HG02763 (cell line): ENCODE results near the gene CACNA1E.

Experiments used
- ATAC-seq: cut with Tn5 transposase; IDR thresholded peaks from one replicate; pipeline ENCODE4 v1.9.1; 2021; ENCODE audit warnings: mild to moderate bottlenecking, moderate library complexity; ENCODE audit not compliant: unreplicated experiment

Gene CACNA1E

GRCh38 chr1:181559142-181559541 lies 75.8 kb downstream of the CACNA1E start:
- ATAC-seq, result no peak

DNA sequence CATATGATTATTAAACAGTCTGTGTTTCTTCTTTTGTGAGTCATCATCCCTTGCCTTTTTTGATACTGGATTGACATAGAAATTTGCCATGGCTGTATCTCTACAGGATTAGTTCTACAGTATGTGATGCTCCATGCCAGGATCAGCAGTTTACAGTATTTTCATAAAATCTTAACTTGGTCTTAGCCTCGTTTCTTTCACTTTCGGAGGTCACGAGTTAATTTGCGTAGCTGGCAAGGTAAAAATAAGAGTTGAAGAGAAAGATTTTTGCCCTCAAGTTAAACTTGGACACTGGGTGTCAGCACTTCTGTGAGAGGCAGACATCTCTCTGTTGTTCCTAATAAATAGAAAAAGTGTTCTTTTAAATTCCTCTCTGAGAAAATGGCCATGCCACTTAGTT lies 79.1 kb downstream of the CACNA1E start:
- no peak for ATAC-seq

- ATAC-seq, result no peak
These were observed 85.4 kb downstream of the CACNA1E start for GRCh38 chr1:181568736-181569135.

GRCh38 chr1:181577475-181577874 lies 94.2 kb downstream of the CACNA1E start:
- no peak for ATAC-seq

GRCh38 chr1:181583598-181583997 lies 100.3 kb downstream of the CACNA1E start:
- no peak for ATAC-seq

GRCh38 chr1:181587870-181588438 lies 104.6 kb downstream of the CACNA1E start:
- no peak for ATAC-seq

- ATAC-seq, result no peak
These were observed 105.3 kb downstream of the CACNA1E start for GRCh38 chr1:181588631-181589030.

GRCh38 chr1:181592255-181592859 lies 109.0 kb downstream of the CACNA1E start:
- no peak for ATAC-seq

GRCh38 chr1:181593042-181593441 lies 109.7 kb downstream of the CACNA1E start:
- ATAC-seq, result no peak

- no peak for ATAC-seq
These were observed 111.2 kb downstream of the CACNA1E start for GRCh38 chr1:181594553-181594952.

GRCh38 chr1:181595234-181595633 lies 111.9 kb downstream of the CACNA1E start:
- no peak for ATAC-seq

GRCh38 chr1:181601186-181601950 lies 118.1 kb downstream of the CACNA1E start:
- ATAC-seq, result no peak

GRCh38 chr1:181603735-181604410 lies 120.6 kb downstream of the CACNA1E start:
- ATAC-seq, result no peak

- no peak for ATAC-seq
These were observed 121.3 kb downstream of the CACNA1E start for GRCh38 chr1:181604482-181605249.

DNA sequence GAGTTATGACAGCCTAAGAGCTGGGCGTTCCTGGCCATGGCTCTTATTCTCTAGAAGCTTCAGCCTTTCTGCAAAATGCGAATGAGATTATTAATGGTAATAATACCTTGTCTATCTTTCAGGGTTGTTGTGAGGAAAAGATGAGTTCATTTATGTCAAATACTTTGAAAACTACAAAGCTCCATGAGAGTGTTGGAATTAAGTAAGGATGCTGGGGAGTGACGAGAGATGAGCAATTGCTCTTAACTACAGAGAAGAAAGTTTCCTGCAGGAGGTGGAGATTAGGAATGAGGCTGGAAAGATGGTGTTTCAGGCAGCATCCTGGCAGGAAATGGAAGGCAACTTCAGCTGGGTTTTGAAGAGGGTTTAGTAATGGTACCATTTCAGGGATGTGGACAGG lies 124.2 kb downstream of the CACNA1E start:
- ATAC-seq, result no peak

DNA sequence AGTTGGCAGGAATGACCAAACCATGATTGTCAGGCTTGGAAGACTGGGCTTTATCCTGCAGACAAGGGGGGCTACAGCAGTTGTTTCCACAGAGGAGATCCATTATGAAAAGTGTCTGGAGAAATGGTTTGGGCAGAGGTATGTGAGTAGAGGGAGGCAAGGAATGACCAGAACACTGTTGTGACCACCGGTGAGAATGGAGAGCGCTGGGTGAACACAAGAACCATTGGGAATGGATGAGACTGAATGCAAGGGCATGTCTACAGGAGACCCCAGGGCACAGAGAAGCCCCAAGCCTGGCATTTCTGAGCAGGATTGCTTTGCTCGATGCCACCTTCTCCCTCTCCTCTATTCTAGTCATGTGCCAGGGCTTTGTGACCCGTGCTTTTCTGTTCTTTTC lies 125.1 kb downstream of the CACNA1E start:
- no peak for ATAC-seq

- ATAC-seq, result no peak
These were observed 125.6 kb downstream of the CACNA1E start for GRCh38 chr1:181608948-181609347.

DNA sequence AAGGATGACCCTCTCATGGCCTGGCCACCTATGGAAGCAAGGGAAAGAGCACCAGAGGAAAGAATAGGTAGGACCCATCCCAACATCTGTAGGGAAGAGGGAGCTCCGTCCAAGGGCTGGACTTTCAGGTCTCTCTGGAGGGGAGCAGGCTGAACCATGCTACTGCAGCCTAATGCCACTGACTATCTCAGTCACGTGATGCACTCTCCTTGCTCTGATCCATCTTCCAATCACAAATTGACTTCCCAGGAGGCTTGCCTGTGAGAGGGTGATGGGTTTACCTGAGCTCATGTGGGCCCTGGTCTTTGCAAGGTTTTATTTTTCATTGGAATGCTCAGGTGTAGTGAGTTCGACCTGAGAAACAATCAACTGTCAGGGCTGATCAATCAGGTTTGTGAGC lies 128.8 kb downstream of the CACNA1E start:
- ATAC-seq, result no peak

GRCh38 chr1:181618559-181618958 lies 135.2 kb downstream of the CACNA1E start:
- ATAC-seq, result no peak

DNA sequence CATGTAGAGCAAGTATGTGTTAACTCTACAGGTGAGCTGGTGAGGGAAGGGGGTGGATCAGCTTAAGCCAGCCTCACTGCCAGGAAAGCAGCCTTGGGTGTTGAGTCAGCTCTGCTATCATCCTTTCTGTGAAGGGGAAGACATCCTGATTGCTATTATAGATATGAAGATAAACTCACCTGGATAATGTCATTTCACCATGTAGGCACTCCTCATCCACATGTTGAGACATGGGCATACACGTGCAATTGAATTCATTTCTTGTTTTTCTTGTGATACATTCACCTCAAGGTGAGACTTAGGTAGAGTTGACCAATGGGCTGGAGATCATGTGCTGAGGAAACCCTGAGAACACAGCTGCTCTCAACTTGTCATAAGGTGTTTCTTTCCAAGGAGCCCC lies 136.9 kb downstream of the CACNA1E start:
- ATAC-seq, result no peak

GRCh38 chr1:181623850-181624249 lies 140.5 kb downstream of the CACNA1E start:
- ATAC-seq, result no peak
